ENCODE results near the gene POU3F2.

POU3F2 gene

GRCh38 chr6:98834060-98835031 lies at the start of gene POU3F2:
TSS of gene POU3F2 (plus strand) at chr6:98834574. CDS start at chr6:98834874, 300 bp downstream.
- no peak for DNase-seq (ENCODE audit: low spot score)

DNA sequence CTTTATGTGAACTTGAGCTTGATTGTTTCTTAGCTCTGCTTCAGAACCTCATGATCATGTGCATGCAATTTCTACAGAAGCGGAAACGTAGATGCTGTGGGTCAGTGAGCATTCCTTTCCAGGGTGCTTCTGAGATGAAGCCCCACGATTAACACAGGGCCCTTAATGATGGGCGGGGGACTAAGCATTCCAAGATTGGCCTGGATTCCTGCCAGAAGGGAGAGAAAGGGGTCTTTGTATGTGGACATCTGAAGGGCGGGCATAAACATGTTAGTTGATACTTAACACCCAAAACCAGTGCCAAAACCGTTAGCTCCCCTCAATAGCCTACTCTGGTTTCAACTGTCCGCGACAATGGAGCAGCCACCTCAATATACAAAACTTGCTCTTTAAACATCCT lies 46.9 kb upstream of the POU3F2 start:
- no peak for DNase-seq (ENCODE audit: low spot score)

- DNase-seq (ENCODE audit: low spot score), result no peak
Observed at GRCh38 chr6:98787961-98788360, 46.4 kb upstream of the POU3F2 start.

DNA sequence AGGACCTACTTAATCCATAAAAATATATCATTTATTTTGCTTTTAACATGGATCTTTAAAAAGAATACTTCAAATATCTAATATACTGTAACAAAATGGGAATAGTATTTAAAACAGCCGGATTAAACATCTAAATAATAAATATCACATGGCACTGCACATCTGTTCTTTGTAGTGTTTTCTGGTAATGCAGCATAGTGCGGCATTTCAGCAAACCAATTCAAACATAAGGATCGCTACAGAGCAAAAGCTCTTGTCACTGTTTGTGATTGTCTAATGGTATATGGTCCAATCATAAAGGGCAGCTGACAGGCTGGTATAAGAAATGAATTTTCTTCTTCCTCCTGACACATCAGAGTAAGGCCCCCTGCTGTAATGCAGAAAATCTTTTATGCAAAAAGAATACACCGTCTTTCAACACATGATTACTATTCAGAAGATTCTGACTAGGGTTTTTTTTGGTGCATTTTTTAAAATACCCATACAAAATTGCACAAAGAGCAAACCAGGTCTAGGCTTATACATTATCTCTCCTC lies 40.0 kb upstream of the POU3F2 start:
- no peak for DNase-seq (ENCODE audit: low spot score)

- no peak for DNase-seq (ENCODE audit: low spot score)
Observed at GRCh38 chr6:98797217-98797994, 37.0 kb upstream of the POU3F2 start.

GRCh38 chr6:98800866-98801265 lies 33.5 kb upstream of the POU3F2 start:
- no peak for DNase-seq (ENCODE audit: low spot score)

- no peak for DNase-seq (ENCODE audit: low spot score)
Observed at GRCh38 chr6:98808541-98809210, 25.7 kb upstream of the POU3F2 start.

GRCh38 chr6:98812220-98812619 lies 22.2 kb upstream of the POU3F2 start:
- DNase-seq (ENCODE audit: low spot score), result no peak

DNA sequence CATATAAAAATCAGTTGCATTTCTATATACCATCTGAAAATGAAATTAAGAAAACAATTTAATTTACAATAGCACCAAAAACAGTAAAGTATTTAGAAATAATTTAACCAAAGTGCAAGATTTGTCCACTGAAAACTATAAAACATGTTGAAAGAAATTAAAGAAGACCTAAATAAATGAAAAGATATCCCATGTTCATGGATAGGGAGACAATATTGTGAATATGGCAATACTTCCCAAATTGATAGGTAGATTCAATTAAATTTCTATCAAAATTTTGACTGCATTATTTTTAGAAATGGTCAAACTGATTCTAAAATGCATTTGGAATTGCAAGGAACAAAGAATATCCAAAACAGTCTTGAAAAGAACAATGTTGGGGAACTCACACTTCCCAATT lies 17.6 kb upstream of the POU3F2 start:
- DNase-seq (ENCODE audit: low spot score), result no peak

- no peak for DNase-seq (ENCODE audit: low spot score)
Observed at GRCh38 chr6:98821756-98822405, 12.5 kb upstream of the POU3F2 start.

GRCh38 chr6:98823428-98824161 lies 10.8 kb upstream of the POU3F2 start:
- no peak for DNase-seq (ENCODE audit: low spot score)

GRCh38 chr6:98824162-98824901 lies 10.0 kb upstream of the POU3F2 start:
- no peak for DNase-seq (ENCODE audit: low spot score)

DNA sequence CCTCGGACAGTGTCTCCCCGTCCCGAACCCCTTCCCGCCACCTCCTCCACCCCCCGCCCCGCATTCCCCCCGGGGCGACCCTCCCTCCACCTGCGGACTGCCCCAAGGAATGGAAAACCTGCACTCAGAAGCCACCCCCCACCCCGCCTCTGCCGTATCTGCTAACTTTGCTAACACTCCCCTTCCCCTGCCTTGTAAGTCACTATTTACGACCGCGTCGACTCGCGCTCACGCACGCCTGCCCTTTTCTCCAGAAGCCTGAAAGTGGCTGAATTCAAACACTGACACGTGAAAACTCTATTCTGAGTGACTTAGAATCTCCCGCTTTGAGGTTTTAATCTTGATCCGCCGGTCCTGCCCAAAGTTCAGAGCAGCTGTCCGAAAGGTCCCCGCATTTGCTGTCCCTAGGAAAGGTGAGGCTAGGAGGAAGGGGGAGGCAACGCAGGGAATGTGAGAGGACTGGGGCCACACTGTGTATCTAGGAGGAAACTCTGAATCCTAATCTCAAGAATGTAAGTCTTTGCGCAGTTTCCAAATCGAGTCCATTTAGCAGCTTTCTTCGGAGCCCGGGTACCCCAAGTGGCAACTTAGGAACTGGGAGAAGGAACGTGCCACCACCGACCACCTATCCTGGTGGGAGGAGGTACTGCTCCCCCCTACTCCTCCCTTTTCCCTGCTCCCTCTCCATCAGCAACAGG lies 9.3 kb upstream of the POU3F2 start:
- DNase-seq (ENCODE audit: low spot score), result no peak

DNA sequence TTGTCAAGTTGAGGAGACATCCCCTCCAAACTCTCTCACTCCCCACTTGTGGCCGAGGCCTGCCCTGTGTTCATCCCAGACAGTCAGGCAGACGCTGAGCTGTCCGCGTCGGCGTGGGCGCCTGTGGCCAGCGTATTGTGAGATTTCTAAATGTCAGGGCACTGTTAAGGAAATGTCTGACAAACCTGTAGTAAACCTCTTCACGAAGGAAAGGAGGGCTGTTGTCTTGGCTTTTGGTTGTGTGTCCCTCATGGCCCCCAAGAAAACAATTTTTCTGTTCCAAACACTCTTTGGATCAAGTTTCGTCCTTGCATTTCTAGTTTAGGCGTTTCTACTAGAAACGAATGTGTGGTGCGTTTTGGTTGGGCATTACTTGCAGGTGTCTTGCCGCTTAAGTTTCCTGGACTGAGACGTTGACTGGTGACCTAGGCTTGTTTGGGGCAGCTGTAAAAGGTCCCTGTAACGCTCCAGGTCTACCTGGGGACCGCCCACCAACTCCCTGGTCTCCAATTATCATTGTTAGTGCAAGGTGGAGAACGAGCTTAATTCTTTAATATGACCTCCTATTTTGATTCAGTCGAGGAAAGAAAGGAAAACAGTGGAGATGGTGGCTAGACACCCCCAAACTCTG lies 8.7 kb upstream of the POU3F2 start:
- no peak for DNase-seq (ENCODE audit: low spot score)

GRCh38 chr6:98827295-98828159 lies 6.8 kb upstream of the POU3F2 start:
- no peak for DNase-seq (ENCODE audit: low spot score)

GRCh38 chr6:98828211-98828788 lies 6.1 kb upstream of the POU3F2 start:
- DNase-seq (ENCODE audit: low spot score), result no peak

DNA sequence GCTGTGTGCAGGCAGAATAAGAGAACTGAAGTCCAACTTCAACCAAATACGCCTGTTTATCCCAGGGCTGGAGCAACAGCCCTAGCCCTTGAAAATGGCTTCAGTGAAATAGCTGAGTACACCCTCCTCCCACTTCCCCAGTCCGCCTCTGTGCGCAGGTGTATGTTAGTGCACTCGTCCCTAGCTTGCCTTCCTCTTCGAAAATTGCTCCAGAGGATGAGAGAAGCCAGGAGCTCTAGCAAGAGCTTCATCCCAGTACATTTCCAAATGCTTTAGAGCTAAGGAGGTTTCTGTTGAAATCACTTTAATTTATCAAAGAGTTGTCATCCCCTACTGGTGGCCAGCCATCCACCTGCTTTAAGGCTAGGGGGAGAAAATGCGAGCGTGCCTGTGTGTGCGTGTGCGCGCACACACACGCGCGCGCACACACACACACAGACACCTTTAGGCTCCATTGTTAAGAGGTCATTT lies 5.4 kb upstream of the POU3F2 start:
- no peak for DNase-seq (ENCODE audit: low spot score)

- no peak for DNase-seq (ENCODE audit: low spot score)
Observed at GRCh38 chr6:98830146-98830545, 4.2 kb upstream of the POU3F2 start.

Data from NAMALWA (cell line).